Left colon (tissue), 2 donors: ENCODE measurements around the gene KCNH6. TPM values are rescaled to one million over a fixed set of nuclear protein-coding genes. Genes with fewer than 3 reads are reported as not detected.

Experiments used
- ATAC-seq: fragments of 200-7000 bp; cut with Tn5 transposase; one replicate; pipeline ENCODE4 v1.9.1; 2020; ENCODE audit warnings: mild to moderate bottlenecking, moderate library complexity
- DNase-seq, 2 donors: peaks; one replicate each; pipeline ENCODE4 v3.0.0-alpha.2; 2020
- intact Hi-C, 2 donors: fragments of 100-400 bp; cut with DNase I in 1 of 2; cut with micrococcal nuclease in 1 of 2; formaldehyde crosslinking; loops; one replicate each; pipeline versions ENCODE4 v1.11.2 to v1.14.0; 2022; cut with DNase I, micrococcal nuclease
- total RNA-seq, 2 donors: library from RNA; stranded (reverse); fragmentation: NEBNext Ultra II Directional; extraction: Animal tissue kit (Norgen Biotek cat#: 25700); gene quantifications; one replicate each; pipeline ENCODE4 v1.2.1, GENCODE V29; 2021
- donor health status: DM: no; HTN: no; CAD: no.
- donor health status: DM: yes; HTN: yes; CAD: no.

Gene KCNH6
- total RNA-seq, 2 donors from 2014 or later: 0.58 to 1.1 TPM

DNA sequence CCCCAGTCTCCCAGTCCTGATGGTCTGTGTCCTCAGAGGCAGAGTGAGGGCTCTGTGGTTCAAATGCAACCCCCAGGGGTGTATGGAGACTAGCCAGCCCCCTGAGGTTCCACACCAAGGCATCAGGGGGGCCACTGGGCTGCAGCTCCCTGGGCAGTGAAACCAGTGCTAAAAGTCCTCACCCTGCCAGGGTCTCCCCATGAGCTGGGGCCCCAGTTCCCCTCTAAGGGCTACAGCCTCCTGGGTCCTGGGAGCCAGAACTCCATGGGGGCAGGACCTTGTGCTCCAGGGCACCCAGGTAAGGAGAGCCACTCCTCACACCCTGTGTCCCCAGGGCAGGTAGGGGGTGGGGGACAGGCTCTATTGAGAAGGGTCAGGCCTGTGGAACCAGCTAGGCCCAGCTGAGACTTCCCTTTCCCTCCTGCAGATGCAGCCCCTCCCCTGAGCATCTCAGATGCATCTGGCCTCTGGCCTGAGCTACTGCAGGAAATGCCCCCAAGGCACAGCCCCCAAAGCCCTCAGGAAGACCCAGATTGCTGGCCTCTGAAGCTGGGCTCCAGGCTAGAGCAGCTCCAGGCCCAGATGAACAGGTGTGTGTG lies 20.8 kb downstream of the KCNH6 start:
- intact Hi-C loops: no loop called here
- no peak for ATAC-seq
- no peak for DNase-seq

DNA sequence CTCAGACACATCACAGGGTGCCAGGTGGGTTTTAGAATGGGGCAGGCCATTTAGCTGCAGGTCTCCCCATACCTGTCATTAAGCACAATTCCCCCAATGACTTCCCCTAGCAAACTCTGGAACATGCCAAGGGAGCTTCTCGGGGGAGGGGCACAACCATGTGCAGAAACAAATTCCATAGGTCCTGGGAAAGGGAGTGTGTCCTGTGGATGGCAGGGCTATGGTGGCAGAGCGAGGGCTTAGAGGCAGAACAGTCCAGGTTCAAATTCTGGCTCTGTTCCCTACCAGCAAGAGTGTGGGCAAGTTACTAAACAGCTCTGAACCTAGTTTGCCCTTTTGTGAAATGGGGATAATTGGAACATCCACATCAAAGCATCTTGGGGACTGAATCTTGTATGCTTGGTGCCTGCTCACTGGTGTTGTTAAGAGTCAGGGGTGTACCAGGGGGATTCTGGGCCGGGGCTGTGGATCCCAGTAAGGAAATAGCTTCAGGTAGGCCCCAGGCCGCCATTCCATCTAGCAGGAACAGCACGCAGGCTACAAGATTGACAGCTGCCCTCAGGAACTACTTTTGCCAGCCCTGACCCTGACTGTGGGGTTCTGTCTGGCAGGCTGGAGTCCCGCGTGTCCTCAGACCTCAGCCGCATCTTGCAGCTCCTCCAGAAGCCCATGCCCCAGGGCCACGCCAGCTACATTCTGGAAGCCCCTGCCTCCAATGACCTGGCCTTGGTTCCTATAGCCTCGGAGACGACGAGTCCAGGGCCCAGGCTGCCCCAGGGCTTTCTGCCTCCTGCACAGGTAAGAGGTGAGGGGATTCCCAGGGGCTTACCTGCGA lies 21.5 kb downstream of the KCNH6 start:
- ATAC-seq: no peak
- no peak for DNase-seq
- intact Hi-C loops: no loop called here

- DNase-seq (no peak), ATAC-seq (no peak)
- intact Hi-C loops: no loop called here
Observed at GRCh38 chr17:63546308-63547082, 23.3 kb downstream of the KCNH6 start.

- ATAC-seq (no peak), DNase-seq (no peak)
- intact Hi-C loops: no loop called here
Observed at GRCh38 chr17:63547083-63547523, 23.9 kb downstream of the KCNH6 start.

DNA sequence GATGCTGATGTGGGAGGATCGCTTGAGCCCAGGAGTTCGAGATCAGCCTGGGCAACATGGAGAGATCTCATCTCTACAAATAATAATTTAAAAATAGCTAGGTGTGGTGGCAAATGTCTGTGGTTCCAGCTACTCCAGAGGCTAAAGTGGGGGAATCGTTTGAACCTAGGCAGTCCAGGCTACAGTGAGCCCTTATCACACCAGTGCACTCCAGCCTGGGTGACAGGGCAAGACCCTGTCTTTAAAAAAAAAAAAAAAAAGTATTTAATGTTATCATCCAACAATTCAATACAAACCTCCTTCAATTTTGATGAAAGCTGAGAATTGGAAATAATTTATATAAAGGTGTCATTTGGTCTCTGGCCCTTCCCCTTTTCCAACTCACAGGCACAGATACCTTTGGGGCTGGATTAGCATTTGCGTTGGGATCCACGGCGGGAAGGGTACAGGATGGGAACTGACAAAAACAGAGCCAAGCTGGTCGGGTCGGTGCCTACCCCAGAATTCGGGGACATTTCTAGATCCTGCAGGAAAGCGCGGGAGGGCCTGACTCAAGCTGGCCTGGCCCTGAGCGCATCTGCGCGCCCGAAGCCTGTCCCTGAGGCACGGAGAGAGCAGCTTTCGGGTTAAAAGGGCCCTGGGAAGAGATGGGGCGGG lies 26.3 kb downstream of the KCNH6 start:
- DNase-seq (no peak), ATAC-seq (no peak)
- intact Hi-C loops: no loop called here

DNA sequence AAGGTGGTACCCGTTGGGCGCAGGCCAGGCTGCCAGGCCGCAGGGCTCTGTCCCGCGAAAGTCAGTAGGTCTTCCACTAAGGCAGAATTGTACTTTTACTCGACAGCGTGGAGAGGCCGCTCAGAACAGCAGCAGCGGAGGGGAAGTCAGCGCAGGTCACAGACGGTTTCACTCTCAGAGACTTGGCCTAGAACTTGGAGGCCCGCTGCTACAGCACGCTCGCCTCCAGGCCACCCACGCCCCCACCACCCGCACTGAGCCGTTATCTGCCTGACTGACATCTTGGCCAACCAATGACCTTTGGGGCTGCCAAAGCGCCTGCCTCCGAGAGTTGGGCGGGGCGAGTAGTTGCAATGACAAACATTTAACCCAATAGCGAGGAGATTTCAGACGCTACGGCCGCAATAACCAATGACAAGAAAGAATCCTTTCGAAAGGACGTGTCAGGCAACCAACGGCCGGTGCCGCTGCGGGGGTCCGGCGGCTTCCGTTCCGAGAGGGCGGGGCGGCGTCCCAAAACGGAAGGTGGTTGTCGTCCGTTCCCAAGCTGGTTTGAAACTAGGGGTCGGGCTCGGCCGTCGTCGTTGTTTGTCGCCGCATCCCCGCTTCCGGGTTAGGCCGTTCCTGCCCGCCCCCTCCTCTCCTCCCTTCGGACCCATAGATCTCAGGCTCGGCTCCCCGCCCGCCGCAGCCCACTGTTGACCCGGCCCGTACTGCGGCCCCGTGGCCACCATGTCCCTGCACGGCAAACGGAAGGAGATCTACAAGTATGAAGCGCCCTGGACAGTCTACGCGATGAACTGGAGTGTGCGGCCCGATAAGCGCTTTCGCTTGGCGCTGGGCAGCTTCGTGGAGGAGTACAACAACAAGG lies 27.0 kb downstream of the KCNH6 start, which contains the start of gene DCAF7:
DCAF7 (plus strand) TSS at position 532 of the 871 bp plus-strand sequence; CDS start at position 733, 201 bp downstream.
- intact Hi-C loops: loop anchor here in 1 of 2 donors (5.0 kb wide), 1 partner anchor 73 kb away; the partner anchor contains the start of gene ACE
- ATAC-seq (peak; percentile 93), DNase-seq (peak; percentile 99 to 100)

GRCh38 chr17:63550817-63551639 lies 27.9 kb downstream of the KCNH6 start:
- ATAC-seq (peak; percentile 25), DNase-seq (peak in 1 of 2 donors; percentile 18)
- intact Hi-C loops: loop anchor here in 1 of 2 donors (5.0 kb wide), 1 partner anchor 74 kb away; the partner anchor contains the start of gene ACE

DNA sequence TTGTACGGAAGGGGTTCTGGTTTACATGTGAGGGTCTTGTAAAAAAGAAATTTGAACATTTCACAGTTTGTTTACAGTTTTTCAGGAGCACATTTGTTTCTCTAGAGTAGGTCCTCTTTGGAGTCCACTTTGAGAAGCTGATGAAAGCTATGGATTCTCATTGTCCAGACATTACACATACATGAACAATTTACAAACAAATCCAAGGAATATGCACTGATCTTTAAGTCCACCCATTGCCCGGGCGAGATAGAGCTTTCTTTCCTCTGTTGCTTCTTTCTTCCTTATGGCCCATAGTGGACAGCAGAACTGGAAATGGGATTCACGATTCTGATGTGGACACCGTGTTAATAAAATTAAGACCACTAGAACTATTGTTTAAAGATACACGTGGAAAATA lies 29.1 kb downstream of the KCNH6 start:
- intact Hi-C loops: loop anchor here in 1 of 2 donors (5.0 kb wide), 1 partner anchor 75 kb away; the partner anchor contains the start of gene ACE
- ATAC-seq (no peak), DNase-seq (no peak)

- ATAC-seq (no peak), DNase-seq (no peak)
- intact Hi-C loops: no loop called here
Observed at GRCh38 chr17:63555500-63556156, 32.5 kb downstream of the KCNH6 start.

DNA sequence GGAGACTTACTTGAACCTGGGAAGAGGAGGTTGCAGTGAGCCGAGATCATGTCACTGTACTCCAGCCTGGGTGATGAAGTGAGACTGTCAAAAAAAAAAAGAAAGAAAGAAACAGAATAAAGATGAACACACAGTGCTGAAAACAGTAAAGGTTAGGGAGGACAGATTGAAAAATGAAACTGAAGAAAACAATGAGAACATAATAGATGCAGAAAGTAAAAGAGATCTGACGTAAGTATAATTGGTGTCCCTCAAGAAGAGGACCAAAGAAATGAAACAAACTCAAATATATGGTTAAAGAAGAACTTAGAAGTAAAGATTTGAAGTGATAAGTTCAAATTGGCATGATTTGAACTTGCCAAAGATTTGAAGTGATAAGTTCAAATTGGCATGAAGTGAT lies 34.3 kb downstream of the KCNH6 start:
- ATAC-seq (no peak), DNase-seq (no peak)
- intact Hi-C loops: no loop called here

DNA sequence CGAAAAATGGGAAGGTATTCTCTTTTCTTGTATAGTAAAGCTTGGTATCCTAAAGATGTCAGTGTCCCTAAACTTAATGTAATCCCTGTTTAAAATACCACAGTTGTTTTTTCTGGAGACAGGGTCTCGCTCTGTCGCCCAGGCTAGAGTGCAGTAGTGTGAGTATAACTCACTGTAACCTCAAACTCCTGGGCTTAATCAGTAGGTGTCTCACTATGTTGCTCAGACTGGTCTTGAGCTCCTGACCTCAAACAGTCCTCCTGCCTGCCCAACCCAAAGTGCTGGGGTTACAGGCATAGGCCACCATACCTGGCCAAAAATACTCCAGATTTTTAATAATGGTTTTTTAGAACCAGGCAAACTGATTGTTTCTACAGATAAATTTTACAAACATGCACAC lies 35.3 kb downstream of the KCNH6 start:
- ATAC-seq (no peak), DNase-seq (no peak)
- intact Hi-C loops: no loop called here

- no peak for DNase-seq
- no peak for ATAC-seq
- intact Hi-C loops: no loop called here
Observed at GRCh38 chr17:63561819-63562218, 38.7 kb downstream of the KCNH6 start.

DNA sequence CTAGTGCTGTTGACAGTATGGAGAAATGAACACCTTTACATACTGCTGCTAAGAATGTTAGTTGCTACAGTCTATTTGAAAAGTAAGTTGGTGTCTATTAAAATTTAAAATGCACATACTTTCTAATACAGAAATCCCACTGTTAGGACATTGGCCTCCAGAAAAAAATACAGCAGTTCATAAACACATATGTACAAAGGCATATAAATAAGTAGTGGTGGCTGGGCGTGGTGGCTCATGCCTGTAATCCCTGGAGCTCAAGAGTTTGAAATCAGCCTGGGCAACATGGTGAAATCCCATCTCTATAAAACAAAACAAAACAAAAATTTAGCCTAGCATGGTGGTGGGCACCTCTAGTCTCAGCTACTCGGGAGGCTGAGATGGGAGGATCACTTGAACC lies 40.2 kb downstream of the KCNH6 start:
- intact Hi-C loops: no loop called here
- ATAC-seq (no peak), DNase-seq (no peak)

DNA sequence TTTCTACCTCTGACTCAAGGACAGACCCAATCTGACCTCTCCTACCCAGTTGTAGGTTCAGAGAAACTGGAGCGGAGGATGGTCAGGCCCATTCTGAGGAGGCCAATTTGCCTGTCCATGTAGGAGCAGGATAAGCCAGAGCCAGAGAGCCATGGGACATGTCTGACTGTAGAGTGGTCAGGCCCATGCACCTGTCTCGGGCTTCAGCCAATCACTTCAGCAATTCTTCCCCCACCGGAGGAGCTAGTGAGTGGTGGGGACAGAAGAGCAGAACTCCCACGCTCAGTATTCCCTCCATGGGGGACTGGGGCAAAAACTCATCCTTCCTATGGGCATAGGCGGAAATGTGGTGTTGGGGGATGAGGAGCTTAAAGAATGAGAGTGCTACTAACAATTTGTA lies 41.4 kb downstream of the KCNH6 start:
- intact Hi-C loops: no loop called here
- ATAC-seq (no peak), DNase-seq (no peak)

- no peak for ATAC-seq
- DNase-seq: no peak
- intact Hi-C loops: no loop called here
Observed at GRCh38 chr17:63567229-63567628, 44.1 kb downstream of the KCNH6 start.

DNA sequence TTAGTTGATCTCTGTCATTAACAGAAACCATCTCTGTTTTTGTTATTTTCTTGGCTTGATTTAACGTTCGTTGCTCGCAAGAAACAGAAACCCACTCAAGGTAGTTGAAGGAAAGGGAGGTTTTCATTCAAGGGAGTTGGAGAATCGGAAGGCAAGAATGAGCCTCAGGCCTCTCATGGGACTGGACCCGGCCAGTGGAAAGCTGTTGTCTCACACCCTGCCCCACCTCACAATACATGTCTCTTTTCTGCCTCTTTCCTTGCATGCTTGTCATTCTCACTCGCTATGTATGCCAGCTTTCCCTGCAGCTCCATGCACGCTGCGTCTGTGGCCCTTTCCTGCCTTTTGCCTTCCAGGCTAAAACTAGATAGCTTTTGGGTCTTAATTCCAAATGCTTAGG lies 45.4 kb downstream of the KCNH6 start:
- DNase-seq (no peak), ATAC-seq (no peak)
- intact Hi-C loops: no loop called here
